ENCODE results near the gene MCRIP1. TPM values are rescaled to one million over a fixed set of nuclear protein-coding genes. Genes with fewer than 3 reads are reported as not detected.

Gene MCRIP1
- total and polyA plus RNA-seq, 9 of the 15 experiments (the other 6 are each of a cell fraction or from before 2014, with no cell fraction given) = 0.39 to 35.8 (median 9.7) TPM

DNA sequence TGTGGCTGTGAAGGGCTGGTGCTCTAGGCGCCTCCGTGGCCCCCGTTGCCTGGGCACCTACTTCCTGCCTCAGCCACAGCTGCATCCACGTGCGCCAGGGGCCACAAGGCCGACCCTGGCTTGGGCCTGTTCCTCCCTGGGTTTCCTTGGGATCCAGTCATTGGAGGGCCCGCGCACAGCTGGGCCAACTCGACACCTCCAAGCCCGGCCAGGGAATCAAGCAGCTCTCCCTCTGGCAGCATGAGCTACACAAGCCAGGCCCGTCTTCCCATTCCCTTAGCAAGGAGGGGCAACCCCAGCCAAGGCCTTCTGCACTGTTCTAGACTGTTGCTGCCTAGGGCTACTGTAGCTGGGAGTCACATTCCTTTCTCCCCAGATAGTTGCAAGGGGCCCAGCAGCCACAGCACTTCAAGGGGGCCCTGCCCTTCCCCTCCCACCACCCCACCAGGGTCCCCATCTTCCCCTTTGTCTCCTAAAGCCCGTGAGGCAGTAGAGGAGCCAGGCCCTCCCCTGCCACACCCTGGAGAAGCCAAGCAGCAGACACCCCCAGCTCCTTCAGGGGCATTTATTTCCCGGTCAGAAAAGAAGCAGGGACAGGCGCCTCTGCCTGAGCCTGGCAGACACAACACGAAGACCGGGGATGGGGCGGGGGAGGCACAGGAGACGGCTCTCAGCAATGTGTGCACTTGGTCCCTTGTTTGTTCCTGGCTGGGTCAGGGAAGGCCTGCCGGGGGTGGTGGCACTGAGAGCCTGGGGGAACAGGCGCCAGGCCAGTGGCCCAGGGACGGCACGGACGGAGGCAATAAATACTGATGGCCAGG, 34.3 kb upstream of the MCRIP1 start (continued):
- TF ChIP-seq, protein P1, sequence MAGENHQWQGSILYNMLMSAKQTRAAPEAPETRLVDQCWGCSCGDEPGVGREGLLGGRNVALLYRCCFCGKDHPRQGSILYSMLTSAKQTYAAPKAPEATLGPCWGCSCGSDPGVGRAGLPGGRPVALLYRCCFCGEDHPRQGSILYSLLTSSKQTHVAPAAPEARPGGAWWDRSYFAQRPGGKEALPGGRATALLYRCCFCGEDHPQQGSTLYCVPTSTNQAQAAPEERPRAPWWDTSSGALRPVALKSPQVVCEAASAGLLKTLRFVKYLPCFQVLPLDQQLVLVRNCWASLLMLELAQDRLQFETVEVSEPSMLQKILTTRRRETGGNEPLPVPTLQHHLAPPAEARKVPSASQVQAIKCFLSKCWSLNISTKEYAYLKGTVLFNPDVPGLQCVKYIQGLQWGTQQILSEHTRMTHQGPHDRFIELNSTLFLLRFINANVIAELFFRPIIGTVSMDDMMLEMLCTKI (IDR thresholded peaks at IDR 0.05; ENCODE audit: partially characterized antibody) = no peak
- TF ChIP-seq, protein P2, sequence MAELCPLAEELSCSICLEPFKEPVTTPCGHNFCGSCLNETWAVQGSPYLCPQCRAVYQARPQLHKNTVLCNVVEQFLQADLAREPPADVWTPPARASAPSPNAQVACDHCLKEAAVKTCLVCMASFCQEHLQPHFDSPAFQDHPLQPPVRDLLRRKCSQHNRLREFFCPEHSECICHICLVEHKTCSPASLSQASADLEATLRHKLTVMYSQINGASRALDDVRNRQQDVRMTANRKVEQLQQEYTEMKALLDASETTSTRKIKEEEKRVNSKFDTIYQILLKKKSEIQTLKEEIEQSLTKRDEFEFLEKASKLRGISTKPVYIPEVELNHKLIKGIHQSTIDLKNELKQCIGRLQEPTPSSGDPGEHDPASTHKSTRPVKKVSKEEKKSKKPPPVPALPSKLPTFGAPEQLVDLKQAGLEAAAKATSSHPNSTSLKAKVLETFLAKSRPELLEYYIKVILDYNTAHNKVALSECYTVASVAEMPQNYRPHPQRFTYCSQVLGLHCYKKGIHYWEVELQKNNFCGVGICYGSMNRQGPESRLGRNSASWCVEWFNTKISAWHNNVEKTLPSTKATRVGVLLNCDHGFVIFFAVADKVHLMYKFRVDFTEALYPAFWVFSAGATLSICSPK (IDR thresholded peaks at IDR 0.05; ENCODE audit: borderline replicate concordance) = no peak
- no peak for TF ChIP-seq STAG1 (CRISPR knock-in tag; IDR thresholded peaks at IDR 0.05; ENCODE audit: borderline replicate concordance)
- TF ChIP-seq ZFX (CRISPR knock-in tag; IDR thresholded peaks at IDR 0.05) = 0 out of 2 replicates have a peak, but pooled peaks have one; percentile 24
- TF ChIP-seq E2F6 (IDR thresholded peaks at IDR 0.05; ENCODE audit: borderline replicate concordance in 1 of 2, extremely low read depth in 1 of 2, insufficient read depth in 1 of 2, insufficient read length in 1 of 2, low read depth in 1 of 2, low read length in 1 of 2, poor library complexity in 1 of 2, severe bottlenecking in 1 of 2) = peak in 1 of 2 experiments; percentile 19
- peak; percentile 84; the same call in 1 of the 2 replicates for TF ChIP-seq ZNF717 (CRISPR knock-in tag; IDR thresholded peaks at IDR 0.05)
- TF ChIP-seq EP300 (IDR thresholded peaks at IDR 0.05; ENCODE audit: low read length) = no peak
- no peak for TF ChIP-seq CBX8 (IDR thresholded peaks at IDR 0.05; ENCODE audit: borderline replicate concordance, extremely low read depth, low read depth, low read length, poor library complexity, severe bottlenecking)
- no peak for TF ChIP-seq FOXJ2 (tag; IDR thresholded peaks at IDR 0.05)
- no peak for TF ChIP-seq NR2C1 (IDR thresholded peaks at IDR 0.05)
- TF ChIP-seq NR2C1 (tag; IDR thresholded peaks at IDR 0.05) = no peak
- no peak for TF ChIP-seq TBL1XR1 (IDR thresholded peaks at IDR 0.05; ENCODE audit: low read length in 2 of 2)
- TF ChIP-seq HNRNPH1 (optimal IDR thresholded peaks at IDR 0.05; ENCODE audit: low read depth, low read length) = no peak
- TF ChIP-seq SNIP1 (IDR thresholded peaks at IDR 0.05; ENCODE audit: low read depth) = no peak
- TF ChIP-seq GATAD2A (IDR thresholded peaks at IDR 0.05) = no peak
- no peak for TF ChIP-seq ZNF311 (CRISPR knock-in tag; IDR thresholded peaks at IDR 0.05)
- no peak for TF ChIP-seq ELK3 (CRISPR knock-in tag; IDR thresholded peaks at IDR 0.05)
- TF ChIP-seq TEAD1 (CRISPR knock-in tag; IDR thresholded peaks at IDR 0.05) = no peak; a peak in 1 of 4 replicates
- no peak for TF ChIP-seq UBTF (IDR thresholded peaks at IDR 0.05; ENCODE audit: borderline replicate concordance in 1 of 2, low read depth in 2 of 2, low read length in 2 of 2)

All from K562 (cell line).